Naive B cell (primary cell): ENCODE results near the gene AVPR1B. TPM values are rescaled to one million over a fixed set of nuclear protein-coding genes. Genes with fewer than 3 reads are reported as not detected.

Source experiments
- ATAC-seq, 2 donors: fragments of 150-1000 bp; cut with Tn5 transposase; 2 replicates each; pipeline ENCODE4 v1.10.0; 2021; ENCODE audit warnings: low read depth in 2 of 2, mild to moderate bottlenecking in 2 of 2, moderate library complexity in 2 of 2
- DNase-seq: peaks from one replicate; pipeline ENCODE4 v3.0.0; 2022
- H3K27ac Mint-ChIP-seq, 6 donors: one replicate each; pipeline ENCODE4 v1.8.0; 2020 to 2022; ENCODE audit warnings: mild to moderate bottlenecking in 6 of 6, mixed read lengths in 6 of 6, moderate library complexity in 5 of 6, inconsistent platforms in 2 of 6
- H3K27me3 Mint-ChIP-seq, 3 donors: one replicate each; pipeline ENCODE4 v1.8.0; 2021 to 2022; ENCODE audit warnings: mixed read lengths in 3 of 3, mild to moderate bottlenecking in 1 of 3
- H3K36me3 Mint-ChIP-seq, 2 donors: one replicate each; pipeline ENCODE4 v1.8.0; 2020 to 2022; ENCODE audit warnings: mixed read lengths in 2 of 2, inconsistent platforms in 1 of 2, mild to moderate bottlenecking in 1 of 2
- H3K4me1 Mint-ChIP-seq, 3 donors: one replicate each; pipeline ENCODE4 v1.8.0; 2020 to 2022; ENCODE audit warnings: mixed read lengths in 3 of 3, inconsistent platforms in 1 of 3, mild to moderate bottlenecking in 1 of 3, moderate library complexity in 1 of 3
- H3K4me3 Mint-ChIP-seq, 8 donors: one replicate each; pipeline ENCODE4 v1.8.0; 2020 to 2022; ENCODE audit warnings: mild to moderate bottlenecking in 8 of 8, mixed read lengths in 8 of 8, moderate library complexity in 8 of 8, inconsistent platforms in 2 of 8
- H3K9me3 Mint-ChIP-seq, 7 donors: one replicate each; pipeline ENCODE4 v1.8.0; 2020 to 2022; ENCODE audit warnings: mixed read lengths in 7 of 7, mild to moderate bottlenecking in 5 of 7, inconsistent platforms in 2 of 7, moderate library complexity in 1 of 7
- polyA plus RNA-seq, 6 donors: library from polyadenylated mRNA; unstranded; fragments of 300-500 nt; fragmentation: Illumina TruSeq; gene quantifications; one replicate each; pipeline ENCODE4 v1.2.3, GENCODE V29; 2021; ENCODE audit warnings: low read depth in 6 of 6

Gene AVPR1B
- polyA plus RNA-seq, 6 donors from 2014 or later = not detected

DNA sequence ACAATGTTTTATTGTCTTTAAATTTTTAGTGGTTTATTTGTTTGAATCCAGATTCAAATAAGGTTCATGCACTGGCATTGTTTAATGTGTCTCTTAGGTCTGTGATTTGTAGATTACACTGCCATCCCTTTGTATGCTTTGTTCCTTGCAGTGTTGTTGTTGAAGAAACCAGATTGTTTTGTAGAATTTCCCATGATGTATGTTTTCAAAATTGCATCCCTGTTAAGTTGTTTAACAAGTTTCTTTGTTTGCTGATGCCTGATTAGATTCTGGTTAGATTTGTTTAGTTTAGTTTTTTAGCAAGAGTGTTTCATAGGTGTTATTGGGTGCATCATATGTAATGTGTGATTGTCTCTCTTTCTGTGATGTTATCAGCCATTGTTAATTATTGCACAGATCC, 5.5 kb upstream of the AVPR1B start:
- ATAC-seq (no peak), DNase-seq (no peak)
- Mint-ChIP-seq H3K9me3 (peaks cover 4 to 27% (median 21%) of the 10 kb centered on the region in 7 donors), H3K4me3 (no peak overlapping the region), H3K27me3 (peaks cover 41 to 55% (median 52%) of the 10 kb centered on the region in 3 donors), H3K27ac (no peak overlapping the region), H3K4me1 (peaks cover 6% of the 10 kb centered on the region in 3 donors), H3K36me3 (peaks cover 9 to 16% of the 10 kb centered on the region in 2 donors)

DNA sequence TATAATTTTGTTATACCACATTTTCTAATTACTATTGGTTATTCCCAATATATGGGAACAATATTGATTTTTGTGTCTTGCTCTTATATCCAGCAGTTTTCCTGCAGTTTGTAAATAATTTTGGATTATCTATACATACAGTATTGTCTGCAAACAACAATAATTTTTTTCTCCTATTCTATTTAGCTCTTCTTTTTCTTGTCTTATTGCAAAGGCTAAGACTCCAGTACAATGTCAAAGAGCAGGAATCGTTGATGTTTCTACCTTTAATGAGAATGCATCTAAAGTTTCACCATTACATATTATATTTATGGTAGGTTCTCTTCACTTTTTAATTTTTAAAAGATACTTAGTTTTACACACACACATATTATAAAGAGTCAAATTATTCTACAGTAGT, 4.1 kb upstream of the AVPR1B start:
- H3K4me3 Mint-ChIP-seq = no peak overlapping the region
- H3K4me1 Mint-ChIP-seq = peaks cover 13 to 19% (median 15%) of the 10 kb centered on the region in 3 donors
- DNase-seq = no peak
- peaks cover 40 to 65% (median 60%) of the 10 kb centered on the region in 3 donors for H3K27me3 Mint-ChIP-seq
- ATAC-seq = no peak
- H3K9me3 Mint-ChIP-seq = peaks cover 4 to 27% (median 21%) of the 10 kb centered on the region in 7 donors
- H3K36me3 Mint-ChIP-seq = peaks cover 9 to 16% of the 10 kb centered on the region in 2 donors
- no peak overlapping the region for H3K27ac Mint-ChIP-seq

DNA sequence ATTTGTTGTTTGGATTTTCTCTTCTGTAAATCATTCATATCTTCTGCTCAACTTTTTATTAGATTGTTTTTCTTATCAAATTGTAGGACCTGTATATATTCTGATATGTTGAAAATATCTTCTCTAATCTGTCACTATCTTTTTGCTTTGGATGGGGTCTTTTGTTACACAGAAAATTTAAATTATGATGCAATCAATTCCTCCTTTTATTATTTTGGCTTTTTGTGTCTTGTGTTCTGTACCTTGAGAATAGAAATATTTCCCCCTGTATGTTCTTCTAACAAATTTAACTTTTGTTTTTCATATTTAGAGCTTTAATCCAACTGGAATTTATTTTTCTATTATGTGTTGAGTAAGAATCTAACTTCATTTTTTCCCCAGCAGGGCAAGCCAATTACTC, 3.2 kb upstream of the AVPR1B start:
- Mint-ChIP-seq H3K4me3 (no peak overlapping the region), H3K27ac (no peak overlapping the region), H3K4me1 (peaks cover 17 to 22% (median 19%) of the 10 kb centered on the region in 3 donors), H3K9me3 (peaks cover 4 to 27% (median 21%) of the 10 kb centered on the region in 7 donors), H3K27me3 (peaks cover 40 to 68% (median 64%) of the 10 kb centered on the region in 3 donors), H3K36me3 (peaks cover 9 to 16% of the 10 kb centered on the region in 2 donors)
- no peak for DNase-seq
- ATAC-seq = no peak

DNA sequence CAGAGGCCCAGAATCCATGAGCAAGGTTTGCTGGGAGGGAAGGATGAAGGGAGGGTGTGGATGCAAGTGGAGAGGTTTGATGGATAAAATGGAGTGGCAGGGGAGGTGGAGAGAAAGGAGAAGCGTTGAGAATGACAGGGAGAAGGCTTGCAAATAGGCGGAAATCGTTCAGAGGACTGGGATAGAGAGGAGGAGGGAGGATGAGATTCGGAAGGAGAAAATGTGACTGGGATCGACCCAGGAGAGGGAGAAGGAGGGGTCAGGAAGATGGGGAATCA, 376 bp downstream of the AVPR1B start:
- no peak for DNase-seq
- peaks cover 5 to 9% of the 10 kb centered on the region in 2 donors for H3K36me3 Mint-ChIP-seq
- peaks cover 3 to 16% (median 14%) of the 10 kb centered on the region in 7 donors for H3K9me3 Mint-ChIP-seq
- peaks cover 24 to 55% (median 50%) of the 10 kb centered on the region in 3 donors for H3K27me3 Mint-ChIP-seq
- ATAC-seq = no peak
- peak overlapping the region in 4 of 6 donors; percentile 42 to 78 (median 52) for H3K27ac Mint-ChIP-seq
- peaks cover 17 to 22% (median 19%) of the 10 kb centered on the region in 3 donors for H3K4me1 Mint-ChIP-seq
- peak overlapping the region; percentile 17 to 91 (median 80) for H3K4me3 Mint-ChIP-seq

DNA sequence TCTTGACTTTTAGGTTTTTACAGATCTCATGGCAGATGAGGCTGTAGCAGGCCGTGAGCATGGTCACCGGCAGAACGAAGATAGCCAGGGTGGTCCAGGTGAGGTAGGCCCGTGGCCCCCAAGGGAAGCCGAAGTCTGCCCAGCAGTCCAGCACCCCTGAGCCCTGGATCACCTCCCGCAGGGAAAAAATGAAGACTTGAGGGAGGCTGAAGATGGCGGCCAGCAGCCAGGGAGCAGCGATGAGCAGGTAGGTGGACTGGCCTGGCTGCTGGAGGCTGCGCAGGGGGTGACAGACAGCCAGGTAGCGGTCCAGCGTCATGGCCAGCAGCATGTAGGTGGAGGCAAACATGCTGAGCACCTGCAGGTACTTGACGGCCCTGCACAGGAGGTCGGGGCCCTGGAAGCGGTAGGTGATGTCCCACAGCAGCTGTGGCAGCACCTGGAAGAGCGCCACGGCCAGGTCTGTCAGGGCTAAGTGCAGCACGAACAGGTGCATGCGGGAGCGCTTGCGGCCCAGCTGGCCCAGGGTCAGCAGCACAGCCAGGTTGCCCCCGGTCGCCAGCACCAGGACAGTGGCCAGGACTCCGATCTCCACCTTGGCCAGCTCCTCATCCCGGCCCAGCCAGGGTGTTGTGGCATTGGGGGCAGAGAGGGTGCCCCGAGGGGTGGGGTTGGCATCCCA, 856 bp downstream of the AVPR1B start:
- peaks cover 3 to 4% of the 10 kb centered on the region in 2 donors for H3K36me3 Mint-ChIP-seq
- H3K4me1 Mint-ChIP-seq = peaks cover 17 to 22% (median 19%) of the 10 kb centered on the region in 3 donors
- H3K9me3 Mint-ChIP-seq = peaks cover 0 to 12% (median 9%) of the 10 kb centered on the region in 7 donors
- peak overlapping the region in 3 of 6 donors; percentile 42 to 79 (median 78) for H3K27ac Mint-ChIP-seq
- ATAC-seq = no peak
- H3K27me3 Mint-ChIP-seq = peaks cover 24 to 50% (median 45%) of the 10 kb centered on the region in 3 donors
- H3K4me3 Mint-ChIP-seq = peak overlapping the region; percentile 17 to 91 (median 80)
- DNase-seq = no peak

DNA sequence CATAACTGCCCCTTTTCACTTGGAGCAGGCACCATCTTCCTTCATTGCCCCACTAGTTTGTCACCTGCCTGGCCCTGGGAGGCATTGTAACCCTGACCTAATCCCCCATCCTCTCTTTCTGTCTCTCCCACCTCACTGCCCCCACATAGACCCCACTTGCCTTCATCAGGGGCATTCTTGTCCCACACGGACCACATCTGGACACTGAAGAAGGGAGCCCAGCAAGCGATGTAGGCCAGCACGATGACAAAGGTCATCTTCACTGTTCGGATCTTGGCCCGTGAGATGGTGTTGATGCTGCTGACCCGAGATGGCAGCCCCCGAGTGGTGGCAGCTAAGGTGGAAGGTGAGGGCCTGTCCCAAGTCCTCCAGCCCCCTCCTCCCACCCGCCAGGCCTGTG, 1.4 kb downstream of the AVPR1B start:
- Mint-ChIP-seq H3K27ac (peak overlapping the region in 2 of 6 donors; percentile 48 to 79), H3K27me3 (peaks cover 21 to 46% (median 42%) of the 10 kb centered on the region in 3 donors), H3K36me3 (no peaks in the 10 kb centered on the region), H3K4me1 (peaks cover 17 to 22% (median 19%) of the 10 kb centered on the region in 3 donors), H3K4me3 (peak overlapping the region in 7 of 8 donors; percentile 3 to 73 (median 61)), H3K9me3 (peaks cover 0 to 9% (median 4%) of the 10 kb centered on the region in 7 donors)
- ATAC-seq = no peak
- DNase-seq = no peak

DNA sequence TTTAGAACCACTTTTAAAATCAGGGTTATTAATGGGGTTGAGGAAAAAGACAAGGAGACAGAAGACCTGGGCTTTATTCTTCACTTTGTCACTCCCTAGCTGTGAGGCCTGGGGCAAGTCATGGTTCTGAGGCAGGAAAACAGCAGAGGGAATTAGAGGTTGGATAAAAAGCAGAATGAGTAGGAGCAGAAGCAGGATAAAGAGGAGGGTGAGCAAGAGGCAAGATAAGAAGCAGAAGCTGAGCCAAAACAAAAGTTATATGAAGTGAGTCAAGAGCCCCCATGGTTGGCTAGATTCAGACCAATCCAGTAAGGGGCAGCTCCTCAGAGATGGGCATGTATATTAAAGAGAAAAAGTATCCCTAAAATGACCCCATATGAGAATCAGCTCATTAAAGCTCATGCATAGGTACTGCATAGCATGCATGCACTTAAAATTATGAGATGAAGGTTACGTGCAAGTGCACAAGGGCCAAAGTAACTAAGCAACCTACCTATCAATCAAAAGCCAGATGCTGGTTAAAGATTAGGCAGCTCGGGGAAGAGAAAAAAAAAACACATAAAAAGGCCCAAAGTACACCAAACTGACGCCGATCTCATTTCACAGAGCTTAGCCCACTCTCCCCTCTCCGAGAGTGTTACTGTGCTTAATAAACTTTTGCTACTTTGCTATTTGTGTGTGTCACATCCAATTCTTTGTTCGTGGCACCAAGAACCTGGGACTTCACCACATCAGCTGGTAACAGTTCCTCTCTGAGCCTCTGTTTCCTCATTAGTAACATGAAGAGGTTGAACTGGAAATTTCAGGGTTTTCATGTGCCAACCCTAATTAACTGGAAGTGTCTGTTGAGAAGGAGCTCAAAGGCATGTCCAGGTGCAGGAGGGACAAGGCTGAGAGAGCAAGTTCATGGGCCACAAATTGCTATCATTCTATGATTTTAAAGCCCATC, 2.2 kb downstream of the AVPR1B start:
- no peak overlapping the region for H3K27ac Mint-ChIP-seq
- peak overlapping the region in 4 of 8 donors; percentile 4 to 71 (median 52) for H3K4me3 Mint-ChIP-seq
- DNase-seq (no peak), ATAC-seq (no peak)
- H3K27me3 Mint-ChIP-seq = peaks cover 14 to 37% (median 35%) of the 10 kb centered on the region in 3 donors
- no peaks in the 10 kb centered on the region for H3K36me3 Mint-ChIP-seq
- H3K9me3 Mint-ChIP-seq = peaks cover 0 to 3% (median 0%) of the 10 kb centered on the region in 7 donors
- H3K4me1 Mint-ChIP-seq = peaks cover 17 to 22% (median 19%) of the 10 kb centered on the region in 3 donors

DNA sequence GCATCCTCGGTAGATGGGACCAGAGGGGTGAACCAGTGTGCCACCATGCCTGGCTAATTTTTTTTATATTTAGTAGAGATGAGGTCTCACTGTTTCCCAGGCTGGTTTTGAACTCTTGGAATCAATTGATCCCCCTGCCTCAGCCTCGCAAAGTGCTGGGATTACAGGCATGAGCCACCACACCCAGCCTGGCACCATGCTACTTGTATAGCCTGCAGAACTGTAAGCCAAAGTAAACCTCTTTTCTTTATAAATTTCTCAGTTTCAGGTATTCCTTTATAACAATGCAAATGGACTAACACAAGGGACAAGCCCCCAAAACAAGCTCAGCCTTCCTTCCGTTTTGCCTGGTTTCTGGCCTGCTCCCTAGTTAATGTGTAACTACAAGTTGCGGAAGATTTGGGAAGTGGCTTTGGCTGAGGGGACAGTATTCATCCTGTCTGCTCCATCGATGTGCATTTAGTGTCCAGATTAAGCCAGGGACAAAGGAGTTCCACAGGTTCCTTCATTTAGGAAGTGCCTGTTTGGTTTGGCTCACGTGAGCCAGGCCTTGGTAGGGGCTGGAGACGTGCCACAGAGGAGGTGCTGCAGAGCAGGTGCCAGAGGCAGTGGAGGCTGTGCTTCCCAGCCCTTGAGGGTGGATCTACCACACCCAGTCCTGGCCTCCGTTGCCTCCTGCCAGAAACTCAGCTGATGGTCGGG, 4.4 kb downstream of the AVPR1B start:
- Mint-ChIP-seq H3K4me1 (peaks cover 12 to 17% (median 13%) of the 10 kb centered on the region in 3 donors), H3K27me3 (peaks cover 3 to 21% (median 18%) of the 10 kb centered on the region in 3 donors), H3K36me3 (no peaks in the 10 kb centered on the region), H3K9me3 (no peaks in the 10 kb centered on the region), H3K27ac (peak overlapping the region in 1 of 6 donors; percentile 26), H3K4me3 (peak overlapping the region in 1 of 8 donors; percentile 30)
- no peak for ATAC-seq
- no peak for DNase-seq

DNA sequence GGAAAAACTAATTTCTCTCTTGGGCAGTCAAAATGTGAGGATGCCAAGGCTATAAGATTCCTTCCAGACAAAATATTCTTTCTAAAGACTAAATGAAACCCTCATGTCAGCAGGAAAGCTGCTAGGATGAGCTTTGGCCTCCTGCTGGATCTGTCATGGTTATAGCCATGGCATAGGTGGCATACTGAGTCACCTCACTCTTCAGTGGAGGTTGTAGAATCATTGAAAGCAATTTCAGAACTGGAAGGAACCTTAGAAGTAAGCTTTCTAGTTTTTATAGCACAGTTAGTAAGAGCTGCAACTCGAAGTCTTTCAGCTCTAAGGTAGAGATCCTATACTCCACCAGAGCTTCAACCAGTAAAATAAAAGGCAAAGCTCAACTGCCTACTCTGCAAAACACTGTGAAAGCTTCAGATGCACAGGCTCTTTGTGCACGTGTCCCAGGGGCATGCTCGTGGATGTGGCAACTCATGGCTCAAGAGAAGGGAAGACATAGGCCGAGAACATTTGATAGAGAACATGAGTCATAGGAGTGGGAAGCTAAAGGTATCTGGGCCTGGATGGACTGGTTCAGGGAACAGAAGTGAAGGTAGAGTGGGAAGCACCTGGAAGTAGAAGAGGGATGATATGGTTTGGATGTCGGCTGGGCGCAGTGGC, 5.8 kb downstream of the AVPR1B start:
- DNase-seq (no peak), ATAC-seq (no peak)
- peaks cover 0 to 10% (median 4%) of the 10 kb centered on the region in 3 donors for H3K27me3 Mint-ChIP-seq
- no peaks in the 10 kb centered on the region for H3K36me3 Mint-ChIP-seq
- H3K27ac Mint-ChIP-seq = no peak overlapping the region
- no peak overlapping the region for H3K4me3 Mint-ChIP-seq
- H3K4me1 Mint-ChIP-seq = peaks cover 7 to 14% (median 9%) of the 10 kb centered on the region in 3 donors
- no peaks in the 10 kb centered on the region for H3K9me3 Mint-ChIP-seq

DNA sequence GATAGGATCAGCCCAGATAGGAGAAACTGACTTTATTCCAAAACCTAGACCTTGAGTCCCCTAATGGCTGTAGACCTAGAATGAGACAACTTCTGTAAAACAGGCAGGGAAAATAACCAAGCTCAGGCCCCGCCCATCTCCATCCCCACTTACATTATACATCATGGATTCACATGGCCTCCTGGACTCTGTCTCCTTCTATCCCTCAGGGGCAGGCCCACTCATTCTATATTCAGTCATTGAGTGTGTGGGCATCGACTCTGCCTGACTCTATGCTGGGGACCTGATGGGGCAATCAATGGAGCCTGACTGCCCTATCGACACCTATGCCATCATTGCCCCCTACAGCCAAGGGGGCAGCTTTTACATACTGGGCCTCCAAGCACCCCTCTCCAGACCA, 6.4 kb downstream of the AVPR1B start:
- Mint-ChIP-seq H3K27me3 (peaks cover 0 to 5% (median 0%) of the 10 kb centered on the region in 3 donors), H3K36me3 (no peaks in the 10 kb centered on the region), H3K4me1 (peaks cover 5 to 12% (median 7%) of the 10 kb centered on the region in 3 donors), H3K27ac (no peak overlapping the region), H3K4me3 (no peak overlapping the region), H3K9me3 (no peaks in the 10 kb centered on the region)
- ATAC-seq (no peak), DNase-seq (no peak)

DNA sequence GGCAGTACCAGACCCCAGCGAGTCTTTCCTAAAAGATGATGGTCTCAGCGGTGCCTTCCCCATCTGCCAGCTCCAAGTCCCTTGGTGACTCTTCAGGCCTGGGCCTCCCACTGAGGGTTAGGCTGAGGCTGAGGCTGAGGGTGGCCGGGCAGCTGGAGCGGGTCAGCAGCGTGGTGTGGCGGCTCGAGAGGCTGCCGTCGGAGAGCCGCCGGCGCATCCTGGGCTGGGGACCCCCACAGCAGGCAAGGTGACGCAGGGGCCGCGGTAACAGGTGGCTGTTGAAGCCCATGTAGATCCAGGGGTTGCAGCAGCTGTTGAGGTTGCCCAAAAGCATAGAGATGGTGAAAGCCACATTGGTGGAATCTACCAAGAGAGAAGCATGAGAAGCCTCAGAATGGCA, 7.0 kb downstream of the AVPR1B start:
- Mint-ChIP-seq H3K9me3 (no peaks in the 10 kb centered on the region), H3K4me3 (no peak overlapping the region), H3K4me1 (peaks cover 5 to 12% (median 5%) of the 10 kb centered on the region in 3 donors), H3K36me3 (no peaks in the 10 kb centered on the region), H3K27ac (no peak overlapping the region), H3K27me3 (peaks cover 0 to 5% (median 0%) of the 10 kb centered on the region in 3 donors)
- ATAC-seq (no peak), DNase-seq (no peak)

DNA sequence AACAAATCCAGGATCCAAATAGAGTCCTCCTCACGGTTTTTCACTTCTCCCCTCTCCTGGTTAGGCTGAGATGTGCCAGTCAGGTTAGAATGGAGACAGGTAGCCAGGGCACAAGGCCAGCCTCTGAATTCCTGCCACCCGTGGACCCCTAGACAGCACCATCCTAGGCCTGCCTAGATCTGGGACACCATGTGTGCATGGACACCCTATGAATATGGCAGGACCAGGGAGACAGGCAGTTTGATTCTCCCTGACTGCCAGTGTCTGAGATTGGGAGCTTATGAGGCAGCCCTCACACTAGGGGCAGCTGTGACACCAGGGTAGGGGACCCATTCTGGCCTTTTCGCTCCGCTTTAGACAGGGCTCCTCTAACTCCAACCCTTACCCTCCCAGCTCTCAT, 7.5 kb downstream of the AVPR1B start:
- Mint-ChIP-seq H3K9me3 (no peaks in the 10 kb centered on the region), H3K36me3 (no peaks in the 10 kb centered on the region), H3K4me1 (peaks cover 5 to 12% (median 5%) of the 10 kb centered on the region in 3 donors), H3K27me3 (peaks cover 0 to 5% (median 0%) of the 10 kb centered on the region in 3 donors), H3K27ac (no peak overlapping the region), H3K4me3 (no peak overlapping the region)
- DNase-seq = no peak
- ATAC-seq = no peak
